Transverse colon (tissue), 4 donors: Measurements from ENCODE around the gene SLC35A2.

Experiments used
- CTCF ChIP-seq, 5 experiments: fragments of 200-600 bp in 3 of 5; fragments of 450-650 bp in 2 of 5; sonication (generic) in 3 of 5; IDR thresholded peaks; 1 replicate in 2 of 5; 2 replicates in 3 of 5; pipeline ENCODE4 v1.5.1; 2016 to 2017; ENCODE audit warnings: antibody characterized with exemption in 5 of 5, inconsistent platforms in 3 of 5, mild to moderate bottlenecking in 2 of 5, moderate library complexity in 1 of 5
- EP300 ChIP-seq: sonication (generic); formaldehyde crosslinking; IDR thresholded peaks from one replicate; pipeline ENCODE4 v1.6.1; 2017; ENCODE audit warnings: antibody characterized with exemption, low read depth
- POLR2AphosphoS5 ChIP-seq, 3 donors: sonication (generic); formaldehyde crosslinking; IDR thresholded peaks; one replicate each; pipeline ENCODE4 v1.6.1; 2016; ENCODE audit warnings: antibody characterized with exemption in 3 of 3

- TF ChIP-seq CTCF (IDR thresholded peaks at IDR 0.05) = no peak
- no peak for TF ChIP-seq EP300
- TF ChIP-seq POLR2AphosphoS5 (IDR thresholded peaks at IDR 0.05) = no peak
Observed at GRCh38 chrX:48914593-48915493, 3.4 kb upstream of the SLC35A2 start.
